Prostate gland (tissue), 2 donors: ENCODE results near the gene RHBDD2. TPM values are rescaled to one million over a fixed set of nuclear protein-coding genes. Genes with fewer than 3 reads are reported as not detected.

ENCODE experiments used
- DNase-seq: peaks from one replicate; pipeline ENCODE4 v3.0.0-alpha.2; 2019; ENCODE audit warnings: low spot score
- H3K27ac ChIP-seq, 2 donors: fragments of 200-600 bp; sonication (generic); 2 replicates each; pipeline ENCODE4 v1.5.1; 2017 to 2019
- H3K27me3 ChIP-seq: fragments of 200-600 bp; sonication (generic); replicated peaks from 2 replicates; pipeline ENCODE4 v1.5.1; 2019; ENCODE audit not compliant: insufficient read depth
- H3K36me3 ChIP-seq, 2 donors: fragments of 200-600 bp; sonication (generic); 1 replicate in 1 of 2; 2 replicates in 1 of 2; pipeline versions ENCODE4 v1.5.1 to v1.8.1; 2017 to 2019
- H3K4me1 ChIP-seq: fragments of 200-600 bp; sonication (generic); replicated peaks from 2 replicates; pipeline ENCODE4 v1.5.1; 2019
- H3K4me3 ChIP-seq, 2 donors: fragments of 200-600 bp; sonication (generic); 2 replicates each; pipeline ENCODE4 v1.5.1; 2017 to 2019
- H3K9me3 ChIP-seq: fragments of 200-600 bp; sonication (generic); 2 replicates; pipeline ENCODE4 v1.5.1; 2017
- CTCF ChIP-seq, 4 experiments: fragments of 200-600 bp in 2 of 4; fragments of 450-650 bp in 2 of 4; sonication (generic) in 2 of 4; IDR thresholded peaks; 1 replicate in 3 of 4; 2 replicates in 1 of 4; pipeline ENCODE4 v1.5.1; 2016 to 2019; ENCODE audit warnings: antibody characterized with exemption in 4 of 4, mild to moderate bottlenecking in 2 of 4, moderate library complexity in 2 of 4
- POLR2A ChIP-seq: fragments of 450-650 bp; IDR thresholded peaks from one replicate; pipeline ENCODE4 v1.6.1; 2016; ENCODE audit warnings: antibody characterized with exemption, mild to moderate bottlenecking
- POLR2AphosphoS5 ChIP-seq: sonication (generic); formaldehyde crosslinking; IDR thresholded peaks from one replicate; pipeline ENCODE4 v1.6.1; 2017; ENCODE audit warnings: antibody characterized with exemption
- WGBS: methylation state at CpG from one replicate; pipeline ENCODE4 v1.1.5; 2018; 5-methylcytosine and 5-hydroxymethylcytosine counted together
- intact Hi-C: fragments of 100-400 bp; cut with DNase I; formaldehyde crosslinking; loops from one replicate; pipeline ENCODE4 v1.14.2; 2022
- microRNA-seq: library from miRNA; unstranded; fragments of <30 nt; microRNA quantifications from one replicate; pipeline ENCODE4, GENCODE V29; 2016
- total RNA-seq, 2 donors: library from RNA; depleted of rRNA; stranded (reverse); fragments of >200 nt; gene quantifications; one replicate each; pipeline ENCODE4 v1.1.0, GENCODE V29; 2016

Gene RHBDD2
- total RNA-seq, 2 donors from 2014 or later: 101 to 130 TPM

GRCh38 chr7:75937958-75938786 is 59.3 kb downstream of the RHBDD2 start:
- H3K27ac ChIP-seq: no peak overlapping the region
- WGBS: 72% methylated on average over 15 of the region's 15 CpGs

More at GRCh38 chr7:75937958-75938786, 59.3 kb downstream of the RHBDD2 start:
- no peak for TF ChIP-seq POLR2A
- TF ChIP-seq CTCF (IDR thresholded peaks at IDR 0.05): no peak
- peak; percentile 43 for TF ChIP-seq POLR2AphosphoS5
- Histone ChIP-seq H3K9me3 (no peaks in the 10 kb centered on the region), H3K36me3 (no peaks in the 10 kb centered on the region), H3K27me3 (no peaks in the 10 kb centered on the region), H3K4me3 (no peak overlapping the region), H3K4me1 (no peaks in the 10 kb centered on the region)
- DNase-seq: no peak
- intact Hi-C loops: no loop called here

Small RNA genes lying within 50 kb of the gene (microRNA-seq; reads per million reads assigned to microRNA genes)
- gene MIR4651: not detected

Other genes with a start within 250 kb of the RHBDD2 start
- gene HIP1, start 140.1 kb upstream of the RHBDD2 start, total RNA-seq: 10 to 100 TPM in 1 of 2 donors, 1 to 10 TPM in 1; 9.8 to 40.8 TPM
- not detected for gene CCL26, start 106.8 kb upstream of the RHBDD2 start, total RNA-seq
- not detected for gene CCL24, start 65.2 kb upstream of the RHBDD2 start, total RNA-seq
- 100 to 1,000 TPM in 1 of 2 donors, 10 to 100 TPM in 1; 88.0 to 136 TPM for gene POR, start 36.1 kb downstream of the RHBDD2 start, total RNA-seq
- gene TMEM120A, start 115.6 kb downstream of the RHBDD2 start, total RNA-seq: 10 to 100 TPM; 20.2 to 40.8 TPM
- gene STYXL1, start 169.0 kb downstream of the RHBDD2 start, total RNA-seq: 10 to 100 TPM; 29.8 to 94.5 TPM
- gene MDH2, start 169.1 kb downstream of the RHBDD2 start, total RNA-seq: 100 to 1,000 TPM; 116 to 117 TPM